22Rv1 (cell line): ENCODE data around the gene IL6R.

Experiments used
- H3K27ac ChIP-seq: fragments of 450-650 bp; 2 replicates; pipeline ENCODE4 v1.5.1; 2017
- CTCF ChIP-seq: fragments of 450-650 bp; IDR thresholded peaks from 2 replicates; pipeline ENCODE4 v1.5.1; 2017; ENCODE audit warnings: mild to moderate bottlenecking
- ZFX ChIP-seq: fragments of 450-650 bp; IDR thresholded peaks from 2 replicates; pipeline ENCODE4 v1.6.1; 2017; ENCODE audit warnings: antibody characterized with exemption, borderline replicate concordance

IL6R gene

GRCh38 chr1:154503898-154504297 is 98.8 kb downstream of the IL6R start:
- no peak overlapping the region for H3K27ac ChIP-seq
- TF ChIP-seq ZFX: no peak
- TF ChIP-seq CTCF: no peak

DNA sequence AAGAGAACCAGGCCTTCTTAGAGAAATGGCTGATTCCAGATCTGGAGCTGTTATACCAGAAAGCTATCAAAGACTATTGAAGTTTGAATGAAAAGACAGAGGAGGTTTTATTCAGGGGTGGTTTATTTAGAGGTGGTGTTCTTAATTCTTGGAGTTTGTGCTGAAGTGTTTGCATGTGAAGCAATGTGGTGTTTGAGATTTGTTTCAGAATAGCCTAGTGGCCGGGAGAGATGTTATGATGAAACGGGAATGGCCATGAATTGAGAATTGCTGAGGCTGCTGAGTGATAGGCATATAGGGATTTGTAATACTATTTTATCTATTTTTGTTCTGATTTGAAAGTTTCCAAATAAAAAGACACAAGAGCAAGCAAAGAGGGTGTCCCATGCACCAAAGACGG is 107.6 kb downstream of the IL6R start:
- TF ChIP-seq ZFX (no peak), CTCF (no peak)

DNA sequence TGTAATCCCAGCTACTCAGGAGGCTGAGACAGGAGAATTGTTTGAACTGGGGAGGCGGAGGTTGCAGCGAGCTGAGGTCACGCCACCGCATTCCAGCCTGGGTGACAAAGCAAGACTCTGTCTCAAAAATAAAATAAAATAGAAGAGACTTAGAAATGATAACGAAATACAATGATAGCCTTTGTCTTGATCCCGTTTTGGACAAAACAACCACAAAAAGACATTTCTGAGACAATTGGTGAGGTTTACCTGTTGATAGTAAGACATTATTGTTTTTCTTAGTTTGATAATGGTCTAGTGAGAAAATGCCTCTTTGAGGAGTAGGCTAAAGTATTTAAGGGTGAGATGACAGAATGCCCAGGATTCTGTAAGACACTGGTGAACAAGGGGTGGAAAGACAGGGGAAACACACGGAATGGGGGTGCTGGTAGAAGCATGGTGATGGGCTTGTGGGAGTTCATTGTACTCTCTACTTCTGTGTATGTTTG is 109.0 kb downstream of the IL6R start:
- H3K27ac ChIP-seq: no peak overlapping the region
- TF ChIP-seq ZFX (no peak), CTCF (no peak)

More for the DNA sequence above, 107.6 kb downstream of the IL6R start:
- H3K27ac ChIP-seq: no peak overlapping the region

- H3K27ac ChIP-seq: no peak overlapping the region
- TF ChIP-seq ZFX: no peak
- TF ChIP-seq CTCF: no peak
Measured at GRCh38 chr1:154517661-154518060, 112.5 kb downstream of the IL6R start.
